Epidermal melanocyte (primary cell): ENCODE data around the gene RAB43.
"Not testable (repeated sequence)": the region's sequence is repeated elsewhere in the genome, so short reads cannot be mapped to it uniquely, and the experiment has no call there.

Experiments
- DNase-seq: peaks from one replicate; pipeline ENCODE4 v3.0.0; 2011; ENCODE audit warnings: low spot score; ENCODE audit not compliant: insufficient read length

RAB43 gene

GRCh38 chr3:129121792-129122411 lies at the start of gene RAB43:
Gene RAB43 (minus strand): TSS chr3:129121804. CDS start chr3:129121489, 315 bp downstream.
- DNase-seq: peak; percentile 92

- DNase-seq: no peak
These were observed 45.2 kb upstream of the RAB43 start for GRCh38 chr3:129166579-129167332.

- DNase-seq: not testable (repeated sequence)
These were observed 44.0 kb upstream of the RAB43 start for GRCh38 chr3:129165594-129165993.

DNA sequence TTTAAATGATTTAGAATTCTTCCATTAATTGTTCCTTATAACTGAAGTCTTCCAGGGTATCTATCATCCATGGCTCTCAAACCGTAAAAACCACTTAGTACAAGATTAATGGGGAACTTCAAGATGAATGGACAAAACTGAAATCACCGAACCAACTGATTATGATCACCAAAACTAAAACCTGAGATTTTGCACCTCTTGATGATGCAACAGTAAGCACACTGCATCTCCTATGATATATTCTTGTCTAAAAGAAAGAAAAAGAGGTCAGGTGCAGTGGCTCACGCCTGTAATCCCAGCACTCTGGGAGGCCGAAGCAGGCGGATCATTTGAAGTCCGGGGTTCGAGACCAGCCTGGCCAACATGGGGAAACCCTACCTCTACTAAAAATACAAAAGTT lies 42.9 kb upstream of the RAB43 start:
- DNase-seq: no peak

DNA sequence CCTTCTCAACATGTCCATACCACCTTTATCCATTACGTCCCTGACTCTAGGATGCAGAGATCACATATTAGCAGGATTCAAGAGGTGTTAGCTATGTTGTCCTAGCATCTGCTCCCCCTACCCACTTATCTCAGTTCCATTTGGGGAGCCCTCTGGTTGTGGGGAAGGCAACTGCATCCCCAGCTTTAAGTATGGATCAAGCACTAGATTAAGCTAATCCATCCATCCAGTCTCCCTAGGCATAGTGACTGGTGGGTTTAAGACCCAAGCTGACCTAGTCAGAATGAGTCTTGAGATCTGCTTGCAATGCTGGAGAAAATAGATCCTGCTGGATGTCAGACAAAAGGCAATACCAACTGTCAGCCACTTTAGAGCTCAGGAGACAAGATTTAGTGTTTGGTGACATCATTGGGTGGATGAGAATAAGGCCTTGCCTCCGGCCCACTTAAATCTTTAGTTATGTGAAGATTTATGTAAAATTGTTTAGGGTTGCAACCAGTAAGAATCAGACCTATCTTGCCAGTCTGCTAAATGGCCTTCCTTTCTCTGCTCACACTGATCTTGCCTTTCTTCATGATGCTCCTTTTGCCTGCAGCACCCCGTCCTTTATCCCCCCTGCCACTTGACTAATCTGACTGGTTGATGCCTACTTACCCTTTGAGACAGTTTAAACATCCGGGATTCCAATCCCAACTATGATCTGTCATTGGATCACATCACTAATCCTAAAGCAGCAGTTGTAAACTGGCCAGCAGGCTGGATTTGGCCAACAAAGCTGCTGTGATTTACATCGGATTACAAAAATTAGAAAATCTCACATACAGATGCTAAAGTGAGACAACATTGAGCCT lies 41.4 kb upstream of the RAB43 start:
- DNase-seq: no peak

DNA sequence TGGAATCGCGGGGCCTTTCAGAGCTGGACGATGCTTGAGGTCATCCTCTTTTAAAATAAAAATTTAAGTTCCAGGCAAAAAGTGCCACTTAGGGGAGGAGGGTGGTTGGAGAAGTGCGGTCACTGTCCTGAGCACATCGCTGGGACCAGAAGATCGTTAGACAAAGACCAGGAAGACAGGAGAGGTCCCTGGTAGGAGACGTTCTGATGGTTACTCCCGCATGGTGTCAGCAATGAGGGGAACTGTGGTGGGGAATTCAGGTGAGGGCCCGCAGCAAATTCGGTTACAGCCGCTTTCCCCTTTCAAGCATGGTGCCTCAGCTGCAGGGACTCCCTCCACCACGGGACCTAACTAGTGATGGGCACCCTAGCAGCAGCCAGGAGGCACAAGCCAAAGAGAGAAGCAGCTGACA lies 40.3 kb upstream of the RAB43 start:
- no peak for DNase-seq

DNA sequence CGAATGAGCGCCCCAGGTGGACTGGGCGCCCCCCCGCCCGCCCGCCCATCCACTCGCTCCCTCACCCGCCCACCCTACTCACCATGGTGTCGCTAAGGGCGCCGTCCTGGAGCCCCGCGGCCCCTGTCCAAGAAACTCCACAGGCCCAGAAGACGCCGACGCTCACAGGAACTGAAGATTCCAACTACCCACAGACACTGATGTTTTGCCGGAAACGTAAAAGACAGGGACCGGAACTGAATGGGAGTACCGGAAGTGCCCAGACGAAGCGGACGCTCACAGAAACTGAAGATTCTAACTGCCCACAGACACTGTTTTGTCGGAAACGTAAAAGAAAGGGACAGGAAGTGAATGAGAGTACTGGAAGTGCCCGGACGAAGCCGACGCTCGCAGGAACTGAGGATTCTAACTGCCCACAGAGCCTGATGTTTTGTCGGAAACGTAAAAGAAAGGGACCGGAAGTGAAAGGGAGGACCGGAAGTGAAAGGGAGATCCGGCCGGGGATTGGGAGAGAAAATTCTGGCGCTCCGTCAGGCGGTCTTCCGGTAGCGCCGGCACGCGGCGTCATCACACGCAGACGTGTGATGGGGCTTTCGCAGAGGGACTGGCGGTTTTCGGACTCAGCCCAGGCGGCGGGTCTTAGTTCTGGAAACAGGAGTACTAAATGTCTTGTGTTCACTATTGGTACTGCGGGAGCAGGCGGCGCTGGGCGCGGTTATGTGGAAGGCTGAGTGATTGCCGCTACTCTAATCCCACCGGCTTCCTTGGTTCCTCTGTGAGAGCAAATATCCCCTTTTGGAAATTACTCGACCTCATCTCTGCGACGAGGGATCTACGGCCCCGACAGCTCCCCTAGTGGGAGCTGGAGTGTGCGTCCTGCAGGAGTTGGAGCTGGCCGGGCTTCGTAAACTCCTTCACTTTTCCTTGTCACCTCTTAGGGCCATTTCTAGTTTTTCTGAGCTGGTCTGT lies 39.6 kb upstream of the RAB43 start, which contains the start of gene ISY1:
ISY1 (minus strand) TSS at position 173 of the 969 bp plus-strand sequence; CDS start at position 85, 88 bp downstream.
- peak; percentile 94 for DNase-seq

GRCh38 chr3:129144786-129145185 lies 23.2 kb upstream of the RAB43 start:
- no peak for DNase-seq

- not testable (repeated sequence) for DNase-seq
These were observed 19.4 kb upstream of the RAB43 start for GRCh38 chr3:129141011-129141410.

- DNase-seq: no peak
These were observed 18.3 kb upstream of the RAB43 start for GRCh38 chr3:129139911-129140310.

GRCh38 chr3:129136275-129136674 lies 14.7 kb upstream of the RAB43 start:
- not testable (repeated sequence) for DNase-seq

DNA sequence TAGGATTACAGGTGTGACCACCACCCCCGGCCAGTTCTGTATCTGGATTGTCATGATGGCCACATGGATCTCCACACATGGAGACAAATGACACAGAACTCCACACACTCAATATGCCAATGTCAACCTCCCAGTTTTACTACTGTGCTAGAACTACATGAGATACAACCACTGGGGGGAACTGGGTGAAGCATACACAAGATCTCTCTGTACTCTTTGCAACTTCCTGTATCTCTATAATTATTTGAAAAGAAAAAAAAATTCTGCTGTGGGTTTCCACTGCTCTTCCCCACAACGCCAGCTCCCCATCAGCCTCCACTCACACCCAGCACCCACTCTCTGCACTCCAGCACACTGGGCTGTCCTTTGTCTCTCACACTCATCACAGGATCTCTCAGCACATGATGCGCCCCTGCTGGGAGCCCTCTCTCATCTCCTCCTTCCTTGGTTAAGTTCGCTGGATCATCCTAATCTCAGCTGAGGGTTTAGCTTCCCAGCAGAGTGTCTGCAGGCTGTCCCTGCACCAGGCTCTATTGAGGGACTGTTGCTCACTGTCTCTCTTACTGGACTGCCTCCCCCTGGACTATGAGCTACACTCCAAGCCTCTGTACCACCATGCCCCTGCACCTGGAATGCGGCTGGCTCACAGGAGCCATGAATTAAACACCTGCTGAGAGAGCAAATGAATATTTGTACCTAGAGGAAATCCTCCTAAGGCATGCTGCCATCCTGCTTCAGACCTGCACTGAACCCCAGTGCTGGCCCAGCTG lies 10.7 kb upstream of the RAB43 start:
- DNase-seq: peak; percentile 36

DNA sequence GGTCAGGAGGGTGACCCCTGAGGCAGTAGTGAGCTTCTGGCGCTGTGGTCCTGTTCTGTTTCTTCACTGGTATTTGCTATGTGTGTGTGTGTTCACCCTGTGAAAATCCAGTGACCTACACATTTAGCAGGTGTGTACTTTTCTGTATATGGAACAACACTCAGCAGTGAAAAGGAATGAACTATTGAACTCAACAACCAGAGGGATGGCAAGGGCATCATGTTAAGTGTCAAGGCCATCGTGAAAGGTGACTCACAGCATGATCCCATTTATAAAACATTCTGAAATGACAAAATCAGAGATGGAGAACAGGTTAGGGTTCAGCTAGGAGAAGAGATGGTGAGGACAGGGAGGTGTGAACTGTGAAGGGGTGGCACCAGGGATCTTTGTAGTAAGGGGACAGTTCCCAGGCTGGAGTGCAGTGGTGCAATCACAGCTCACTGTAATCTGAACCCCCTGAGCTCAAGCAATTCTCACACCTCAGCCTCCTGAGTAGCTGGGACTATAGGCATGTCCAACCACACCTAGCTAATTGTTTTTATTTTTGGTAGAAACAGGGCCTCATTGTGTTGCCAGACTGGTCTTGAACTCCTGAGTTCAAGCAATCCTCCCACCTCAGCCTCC lies 10.0 kb upstream of the RAB43 start:
- no peak for DNase-seq

GRCh38 chr3:129130291-129130813 lies 8.7 kb upstream of the RAB43 start:
- DNase-seq: no peak

DNA sequence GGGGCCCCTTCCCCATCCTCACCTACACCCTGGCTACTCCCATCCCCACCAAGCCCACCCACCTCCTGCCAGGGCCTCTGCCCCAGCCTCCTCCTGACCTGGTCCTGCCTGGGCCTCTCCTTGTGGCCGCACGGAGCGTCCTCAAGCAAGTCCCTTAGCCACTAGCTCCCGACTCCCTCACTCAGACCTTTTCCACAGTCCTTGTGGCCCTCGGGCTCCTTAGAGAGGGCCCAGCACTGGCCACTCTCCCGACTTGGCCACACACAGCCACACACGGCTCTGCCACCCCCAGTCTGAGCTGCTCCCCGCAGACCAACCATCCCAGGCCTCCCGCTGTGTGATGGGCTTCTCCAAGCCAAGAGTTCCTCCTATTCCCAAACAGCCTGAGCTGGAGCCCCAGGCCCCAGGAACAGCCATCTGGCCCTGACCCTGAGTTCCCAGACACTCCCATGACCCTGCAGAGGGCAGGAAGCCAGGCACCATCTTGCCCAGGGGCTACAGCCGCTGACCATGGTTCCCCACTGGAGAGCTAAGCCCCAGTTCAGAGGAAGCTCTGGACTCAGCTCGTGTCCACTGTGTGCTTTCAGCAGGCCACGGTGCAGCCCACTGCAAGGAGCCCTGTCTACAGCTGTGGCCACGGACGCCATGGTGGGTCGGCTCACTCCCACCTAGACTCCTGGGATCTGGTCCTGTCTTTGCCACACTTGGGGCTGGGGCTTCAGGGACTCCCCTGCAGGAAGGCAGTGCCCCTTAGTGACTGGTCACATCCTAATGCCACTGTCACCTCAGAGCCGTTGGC lies 7.0 kb upstream of the RAB43 start:
- DNase-seq: no peak

- DNase-seq: no peak
These were observed 5.2 kb upstream of the RAB43 start for GRCh38 chr3:129126726-129127280.

- no peak for DNase-seq
These were observed 1.9 kb upstream of the RAB43 start for GRCh38 chr3:129123314-129124060.
